Loucy (cell line): ENCODE results near the gene CEP164.

Experiments
- H2AFZ ChIP-seq: fragments of 200-600 bp; sonication (generic); 2 replicates; pipeline ENCODE4 v1.6.0; 2016; ENCODE audit warnings: antibody characterized with exemption, mild to moderate bottlenecking, low read length, moderate library complexity
- H3F3A ChIP-seq: fragments of 200-600 bp; 2 replicates; pipeline ENCODE4 v1.6.0; 2016; ENCODE audit warnings: antibody characterized with exemption, low read depth, mild to moderate bottlenecking
- H3K27me3 ChIP-seq: fragments of 200-600 bp; sonication (generic); 2 replicates; pipeline ENCODE4 v1.6.1; 2014; ENCODE audit warnings: low read length, mild to moderate bottlenecking; ENCODE audit not compliant: insufficient read depth, poor library complexity, severe bottlenecking
- H3K36me3 ChIP-seq: fragments of 200-600 bp; sonication (generic); 2 replicates; pipeline ENCODE4 v1.6.1; 2016; ENCODE audit warnings: low read length; ENCODE audit not compliant: insufficient read depth
- H3K4me1 ChIP-seq: fragments of 200-600 bp; sonication (generic); 2 replicates; pipeline ENCODE4 v1.5.1; 2014; ENCODE audit warnings: low read length, mild to moderate bottlenecking; ENCODE audit not compliant: insufficient read depth, poor library complexity, severe bottlenecking
- H3K4me2 ChIP-seq: fragments of 200-600 bp; sonication (generic); 2 replicates; pipeline ENCODE4 v1.6.0; 2014; ENCODE audit warnings: antibody characterized with exemption, low read length, low read depth, mild to moderate bottlenecking; ENCODE audit not compliant: poor library complexity, severe bottlenecking
- H3K4me3 ChIP-seq: fragments of 200-600 bp; sonication (generic); 2 replicates; pipeline ENCODE4 v1.5.1; 2014; ENCODE audit warnings: low read length, mild to moderate bottlenecking, mixed read lengths; ENCODE audit not compliant: poor library complexity, severe bottlenecking
- H3K79me2 ChIP-seq: fragments of 200-600 bp; sonication (generic); 2 replicates; pipeline ENCODE4 v1.6.1; 2014; ENCODE audit warnings: low read length; ENCODE audit not compliant: insufficient read depth
- H3K9ac ChIP-seq: fragments of 200-600 bp; sonication (generic); 2 replicates; pipeline ENCODE4 v1.6.0; 2014; ENCODE audit warnings: mild to moderate bottlenecking, low read depth, low read length, moderate library complexity; ENCODE audit not compliant: poor library complexity, severe bottlenecking
- H3K9me2 ChIP-seq: fragments of 200-600 bp; sonication (generic); replicated peaks from 2 replicates; pipeline ENCODE4 v1.6.1; 2016; ENCODE audit warnings: low read depth, low read length, mixed read lengths
- H3K9me3 ChIP-seq: fragments of 200-600 bp; sonication (generic); 2 replicates; pipeline ENCODE4 v1.6.1; 2014; ENCODE audit warnings: mild to moderate bottlenecking, antibody characterized with exemption, low read length, low read depth; ENCODE audit not compliant: insufficient read depth
- H4K20me1 ChIP-seq: fragments of 200-600 bp; sonication (generic); 2 replicates; pipeline ENCODE4 v1.6.0; 2014; ENCODE audit warnings: antibody characterized with exemption, low read length, mild to moderate bottlenecking; ENCODE audit not compliant: insufficient read depth, poor library complexity, severe bottlenecking
- EZH2phosphoT487 ChIP-seq: fragments of 200-600 bp; IDR thresholded peaks from 2 replicates; pipeline ENCODE4 v1.6.1; 2018; ENCODE audit warnings: antibody characterized with exemption, mild to moderate bottlenecking, moderate library complexity, borderline replicate concordance
- TF ChIP-seq, protein P1 (sequence below): fragments of 200-600 bp; sonication (generic); conservative IDR thresholded peaks from 2 replicates; pipeline ENCODE4 v1.5.1; 2014; ENCODE audit warnings: mild to moderate bottlenecking, antibody characterized with exemption, low read length

CEP164 gene

DNA sequence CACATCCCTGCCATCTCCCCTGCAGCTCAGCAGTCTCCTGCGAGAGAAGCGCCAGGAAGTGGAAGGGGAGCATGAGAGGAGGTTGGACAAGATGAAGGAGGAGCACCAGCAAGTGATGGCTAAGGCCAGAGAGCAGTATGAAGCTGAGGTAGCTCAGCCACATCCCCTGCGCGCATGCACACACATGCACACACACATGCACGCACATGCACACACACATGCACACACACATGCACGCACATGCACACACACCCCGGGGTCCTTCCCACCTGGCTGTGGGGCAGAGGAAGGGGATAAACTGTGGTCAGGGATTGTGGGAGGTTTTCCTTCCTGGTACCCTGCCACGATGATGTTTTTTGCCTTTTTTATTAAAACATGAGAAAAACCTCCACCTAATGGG is 65.3 kb downstream of the CEP164 start:
- Histone ChIP-seq H3K4me2 (no peak overlapping the region), H3K27me3 (no peaks in the 10 kb centered on the region), H3K9ac (no peak overlapping the region), H3K36me3 (no peaks in the 10 kb centered on the region), H3K9me2 (no peaks in the 10 kb centered on the region), H3K9me3 (no peaks in the 10 kb centered on the region), H3K4me3 (no peak overlapping the region), H3K4me1 (no peaks in the 10 kb centered on the region), H4K20me1 (no peaks in the 10 kb centered on the region), H2AFZ (no peak overlapping the region), H3F3A (no peaks in the 10 kb centered on the region), H3K79me2 (no peaks in the 10 kb centered on the region)
- TF ChIP-seq, protein P1, sequence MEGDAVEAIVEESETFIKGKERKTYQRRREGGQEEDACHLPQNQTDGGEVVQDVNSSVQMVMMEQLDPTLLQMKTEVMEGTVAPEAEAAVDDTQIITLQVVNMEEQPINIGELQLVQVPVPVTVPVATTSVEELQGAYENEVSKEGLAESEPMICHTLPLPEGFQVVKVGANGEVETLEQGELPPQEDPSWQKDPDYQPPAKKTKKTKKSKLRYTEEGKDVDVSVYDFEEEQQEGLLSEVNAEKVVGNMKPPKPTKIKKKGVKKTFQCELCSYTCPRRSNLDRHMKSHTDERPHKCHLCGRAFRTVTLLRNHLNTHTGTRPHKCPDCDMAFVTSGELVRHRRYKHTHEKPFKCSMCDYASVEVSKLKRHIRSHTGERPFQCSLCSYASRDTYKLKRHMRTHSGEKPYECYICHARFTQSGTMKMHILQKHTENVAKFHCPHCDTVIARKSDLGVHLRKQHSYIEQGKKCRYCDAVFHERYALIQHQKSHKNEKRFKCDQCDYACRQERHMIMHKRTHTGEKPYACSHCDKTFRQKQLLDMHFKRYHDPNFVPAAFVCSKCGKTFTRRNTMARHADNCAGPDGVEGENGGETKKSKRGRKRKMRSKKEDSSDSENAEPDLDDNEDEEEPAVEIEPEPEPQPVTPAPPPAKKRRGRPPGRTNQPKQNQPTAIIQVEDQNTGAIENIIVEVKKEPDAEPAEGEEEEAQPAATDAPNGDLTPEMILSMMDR = no peak

DNA sequence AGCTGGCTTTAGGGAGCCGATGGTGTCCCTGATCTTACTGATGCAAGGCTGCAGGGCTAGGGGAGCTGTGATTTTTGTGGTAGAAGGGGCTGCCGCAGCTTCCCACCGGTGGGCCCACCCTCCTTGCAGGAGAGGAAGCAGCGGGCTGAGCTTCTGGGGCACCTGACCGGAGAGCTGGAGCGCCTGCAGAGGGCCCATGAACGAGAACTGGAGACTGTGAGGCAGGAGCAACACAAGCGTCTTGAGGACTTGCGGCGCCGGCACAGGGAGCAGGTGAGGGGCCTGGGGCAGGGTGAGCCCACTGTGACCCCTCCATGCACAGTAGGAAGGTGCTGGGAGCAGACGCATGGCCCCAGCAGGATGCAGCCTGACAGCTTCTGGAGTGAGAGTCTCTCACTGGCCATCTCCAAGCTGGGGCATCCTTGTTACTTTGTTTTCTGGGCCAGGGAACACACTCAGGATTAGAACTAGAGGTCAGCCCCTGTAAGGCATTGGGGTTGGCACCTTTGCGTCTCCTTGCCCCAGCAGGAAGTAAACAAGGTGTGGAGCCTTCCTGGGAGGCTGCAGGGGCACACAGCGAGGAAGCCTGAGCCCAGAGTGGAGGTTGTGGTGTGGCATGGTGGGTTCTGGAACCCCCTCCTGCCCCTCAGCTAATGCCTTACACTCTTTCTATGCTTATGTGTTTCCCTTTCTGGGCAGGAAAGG is 66.7 kb downstream of the CEP164 start:
- TF ChIP-seq, protein P1 = no peak
- TF ChIP-seq EZH2phosphoT487 = no peak
- Histone ChIP-seq H2AFZ (no peak overlapping the region), H3K9ac (no peak overlapping the region), H3K79me2 (no peaks in the 10 kb centered on the region), H3K4me1 (no peaks in the 10 kb centered on the region), H3K4me3 (no peak overlapping the region), H4K20me1 (no peaks in the 10 kb centered on the region), H3K4me2 (no peak overlapping the region), H3K9me2 (no peaks in the 10 kb centered on the region), H3K27me3 (no peaks in the 10 kb centered on the region), H3K36me3 (no peaks in the 10 kb centered on the region), H3F3A (no peaks in the 10 kb centered on the region), H3K9me3 (peaks cover 5% of the 10 kb centered on the region; the same call in 1 of the 2 replicates)

DNA sequence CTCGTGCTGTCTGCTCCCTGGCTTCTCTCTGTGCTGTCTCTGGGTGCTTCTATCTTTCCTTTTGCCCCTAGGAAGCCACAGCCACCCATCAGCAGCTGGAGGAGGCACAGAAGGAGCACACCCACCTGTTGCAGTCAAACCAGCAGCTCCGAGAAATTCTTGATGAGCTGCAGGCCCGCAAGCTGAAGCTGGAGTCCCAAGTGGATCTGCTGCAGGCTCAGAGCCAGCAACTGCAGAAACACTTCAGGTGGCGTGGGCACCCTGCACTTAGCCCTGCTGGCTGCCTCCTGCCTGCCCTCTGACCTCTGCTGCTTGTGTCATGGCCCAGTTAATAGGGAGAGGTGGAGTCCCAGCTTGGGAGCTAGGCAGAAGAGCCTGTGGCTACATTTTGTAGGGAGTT is 67.8 kb downstream of the CEP164 start:
- Histone ChIP-seq H3K79me2 (no peaks in the 10 kb centered on the region), H3K27me3 (no peaks in the 10 kb centered on the region), H3K4me2 (no peak overlapping the region), H4K20me1 (no peaks in the 10 kb centered on the region), H3K9me2 (no peaks in the 10 kb centered on the region), H2AFZ (no peak overlapping the region), H3K4me3 (no peak overlapping the region), H3K9me3 (peaks cover 5% of the 10 kb centered on the region; the same call in 1 of the 2 replicates), H3K36me3 (no peaks in the 10 kb centered on the region), H3F3A (no peaks in the 10 kb centered on the region), H3K4me1 (no peaks in the 10 kb centered on the region), H3K9ac (no peak overlapping the region)
- TF ChIP-seq, protein P1 = no peak
- no peak for TF ChIP-seq EZH2phosphoT487
